Neural progenitor cell (in vitro differentiated cells): Measurements from ENCODE around the gene ROPN1B.

Experiments used
- CTCF ChIP-seq: fragments of 200-600 bp; sonication (generic); IDR thresholded peaks from 2 replicates; pipeline ENCODE4 v1.5.1; 2017; ENCODE audit warnings: antibody characterized with exemption, mild to moderate bottlenecking
- EZH2 ChIP-seq: fragments of 200-600 bp; sonication (generic); IDR thresholded peaks from 2 replicates; pipeline ENCODE4 v1.6.1; 2017; ENCODE audit warnings: antibody characterized with exemption, mild to moderate bottlenecking, moderate library complexity

DNA sequence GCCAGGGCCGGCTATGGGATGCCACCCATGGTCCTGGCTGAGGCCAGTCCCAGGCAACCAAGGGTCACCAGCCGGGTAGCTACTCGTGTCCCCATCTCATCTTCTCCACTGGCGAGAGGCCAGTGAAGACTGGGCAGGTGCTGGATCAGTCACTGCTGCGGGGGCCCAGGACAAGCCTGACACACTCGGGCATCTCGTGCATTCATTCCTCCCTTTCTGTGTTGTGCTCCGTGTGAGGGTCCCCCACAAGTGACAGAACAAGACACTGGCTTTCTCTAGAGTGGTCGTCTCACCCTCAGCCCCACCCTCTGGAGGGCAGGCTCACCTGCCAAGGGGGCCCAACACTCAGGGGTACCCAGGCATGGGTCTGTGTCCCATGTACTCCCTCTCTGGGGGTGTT is 48.4 kb downstream of the ROPN1B start:
- no peak for TF ChIP-seq CTCF
- TF ChIP-seq EZH2, result no peak
